HG03159 (cell line): Measurements from ENCODE around the gene ENDOD1.

Experiments
- ATAC-seq: cut with Tn5 transposase; IDR thresholded peaks from one replicate; pipeline ENCODE4 v1.9.1; 2021; ENCODE audit warnings: mild to moderate bottlenecking, moderate library complexity; ENCODE audit not compliant: unreplicated experiment

ENDOD1 gene

DNA sequence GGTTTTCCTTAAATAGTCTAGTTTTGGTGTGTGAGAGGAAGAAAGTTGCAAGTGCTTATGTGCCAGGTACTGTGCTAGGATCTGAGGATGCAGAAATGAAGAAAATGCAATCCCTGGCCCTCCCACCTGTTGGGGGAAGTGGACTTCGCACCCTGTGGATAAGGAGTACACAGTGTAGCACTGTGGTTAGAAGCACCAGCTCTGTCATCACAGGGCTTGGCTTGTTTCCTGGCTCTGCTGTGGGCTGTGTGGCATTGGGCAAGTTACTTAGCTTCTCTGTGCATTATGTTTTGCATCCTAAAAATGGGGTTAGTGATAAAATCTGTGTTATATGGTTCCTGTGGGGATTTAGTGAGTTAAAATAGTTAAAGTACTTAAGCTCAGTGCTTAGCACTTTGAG, 68.2 kb downstream of the ENDOD1 start:
- no peak for ATAC-seq

DNA sequence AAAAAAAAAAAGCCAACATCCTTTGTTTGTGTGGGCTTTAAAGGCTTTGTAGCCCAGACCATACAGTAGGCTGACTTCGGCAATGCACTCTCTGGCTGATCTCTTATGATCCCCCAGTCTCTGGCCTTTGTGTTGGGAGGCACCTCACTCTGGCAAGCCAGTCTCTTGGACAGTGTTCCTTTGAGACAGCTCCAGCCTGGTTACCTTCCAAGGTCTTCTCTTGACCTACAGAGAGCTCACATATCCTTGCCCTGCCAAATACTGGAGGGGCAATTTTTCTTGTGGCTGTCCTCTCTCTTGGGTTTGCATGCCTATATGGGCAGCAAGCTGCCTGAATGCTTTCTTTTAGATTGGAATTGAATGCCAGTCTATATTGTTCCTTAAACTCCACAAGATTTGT, 71.6 kb downstream of the ENDOD1 start:
- no peak for ATAC-seq

- no peak for ATAC-seq
These were observed 73.5 kb downstream of the ENDOD1 start for GRCh38 chr11:95163106-95163505.

DNA sequence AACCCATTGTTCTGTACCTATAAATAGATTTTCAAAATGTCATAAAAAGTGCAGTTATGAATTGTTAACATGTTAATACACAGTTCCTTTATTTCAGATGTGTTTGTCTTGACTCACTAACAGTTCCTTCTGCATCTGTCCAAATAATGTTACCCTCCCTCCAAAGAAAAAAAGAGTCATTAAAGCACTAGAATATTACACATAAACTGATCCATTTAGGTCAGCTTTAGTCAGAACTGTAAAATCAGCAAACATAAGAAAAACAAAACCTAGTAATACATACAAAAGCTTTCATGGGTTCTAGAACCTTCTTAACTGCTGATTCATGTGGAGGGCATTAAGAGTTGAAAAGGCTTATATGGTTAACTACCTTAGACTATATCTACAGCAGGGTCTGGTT, 76.0 kb downstream of the ENDOD1 start:
- ATAC-seq: no peak

- no peak for ATAC-seq
These were observed 77.1 kb downstream of the ENDOD1 start for GRCh38 chr11:95166781-95167180.

DNA sequence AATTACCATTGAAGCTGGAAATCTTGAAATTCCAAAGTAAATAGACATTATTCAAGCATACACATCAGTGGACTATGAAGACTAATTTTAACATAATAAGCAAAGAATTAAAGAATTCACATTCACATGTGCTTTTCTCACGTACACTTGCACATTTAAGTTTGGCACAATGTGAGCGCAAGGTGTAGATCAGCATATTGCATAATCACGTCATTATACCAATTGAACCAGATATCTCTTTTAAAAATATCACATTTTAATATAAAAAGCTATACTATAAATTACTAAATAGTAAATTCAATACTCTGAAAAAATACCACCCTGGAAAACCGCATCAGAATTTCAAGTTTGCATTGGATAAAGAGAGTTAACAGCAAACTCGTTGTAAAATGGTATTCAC, 80.6 kb downstream of the ENDOD1 start:
- no peak for ATAC-seq

GRCh38 chr11:95175818-95176380, 86.3 kb downstream of the ENDOD1 start:
- ATAC-seq: no peak
